OCI-LY1 (cell line): Measurements from ENCODE around the gene DLD.

Experiments used
- H2AFZ ChIP-seq: fragments of 200-600 bp; sonication (generic), shearing (Covaris generic); 2 replicates; pipeline ENCODE4 v1.6.0; 2014; ENCODE audit warnings: antibody characterized with exemption, mild to moderate bottlenecking, low read length
- H3F3A ChIP-seq: fragments of 200-600 bp; sonication (generic), shearing (Covaris generic); 2 replicates; pipeline ENCODE4 v1.6.0; 2014; ENCODE audit warnings: mild to moderate bottlenecking, antibody characterized with exemption, low read length, moderate library complexity; ENCODE audit not compliant: insufficient read depth
- H3K27ac ChIP-seq: fragments of 200-600 bp; sonication (generic); 2 replicates; pipeline ENCODE4 v1.5.1; 2014; ENCODE audit warnings: low read length, mixed run types, mild to moderate bottlenecking, low read depth; ENCODE audit not compliant: poor library complexity, severe bottlenecking
- H3K27me3 ChIP-seq: fragments of 200-600 bp; sonication (generic); 2 replicates; pipeline ENCODE4 v1.6.0; 2014; ENCODE audit warnings: antibody characterized with exemption, mild to moderate bottlenecking, low read length, moderate library complexity; ENCODE audit not compliant: insufficient read depth
- H3K36me3 ChIP-seq: fragments of 200-600 bp; sonication (generic); 2 replicates; pipeline ENCODE4 v1.6.1; 2014; ENCODE audit warnings: mild to moderate bottlenecking, antibody characterized with exemption, low read length, moderate library complexity, mixed read lengths; ENCODE audit not compliant: insufficient read depth
- H3K4me1 ChIP-seq: fragments of 200-600 bp; sonication (generic); 2 replicates; pipeline ENCODE4 v1.5.1; 2014; ENCODE audit warnings: mild to moderate bottlenecking, low read length, moderate library complexity; ENCODE audit not compliant: insufficient read depth, severe bottlenecking
- H3K4me2 ChIP-seq: fragments of 200-600 bp; sonication (generic), shearing (Covaris generic); 2 replicates; pipeline ENCODE4 v1.6.1; 2014; ENCODE audit warnings: low read length
- H3K4me3 ChIP-seq: fragments of 200-600 bp; sonication (generic); 2 replicates; pipeline ENCODE4 v1.5.1; 2014; ENCODE audit warnings: low read length, low read depth, mild to moderate bottlenecking, mixed read lengths; ENCODE audit not compliant: poor library complexity, severe bottlenecking
- H3K79me2 ChIP-seq: fragments of 200-600 bp; shearing (Covaris generic); 2 replicates; pipeline ENCODE4 v1.6.1; 2016; ENCODE audit warnings: mixed run types, low read length, mixed read lengths; ENCODE audit not compliant: insufficient read depth
- H3K9ac ChIP-seq: fragments of 200-600 bp; sonication (generic), shearing (Covaris generic); 2 replicates; pipeline ENCODE4 v1.6.1; 2014; ENCODE audit warnings: mild to moderate bottlenecking, low read length, mixed read lengths
- H3K9me2 ChIP-seq: fragments of 200-600 bp; sonication (generic), shearing (Covaris generic); 2 replicates; pipeline ENCODE4 v1.6.1; 2014; ENCODE audit warnings: low read depth, mild to moderate bottlenecking, low read length, mixed read lengths
- H3K9me3 ChIP-seq: fragments of 200-600 bp; shearing (Covaris generic); 2 replicates; pipeline ENCODE4 v1.6.1; 2014; ENCODE audit warnings: low read length, mixed read lengths
- H4K20me1 ChIP-seq: fragments of 200-600 bp; sonication (generic), shearing (Covaris generic); 2 replicates; pipeline ENCODE4 v1.6.0; 2016; ENCODE audit warnings: mild to moderate bottlenecking, low read length; ENCODE audit not compliant: insufficient read depth
- EZH2 ChIP-seq: fragments of 200-600 bp; sonication (generic), shearing (Covaris generic); IDR thresholded peaks from 2 replicates; pipeline ENCODE4 v1.8.0; 2017; ENCODE audit warnings: borderline replicate concordance, mixed run types, mild to moderate bottlenecking, antibody characterized with exemption, low read length, moderate library complexity, mixed read lengths
- TF ChIP-seq, protein P1 (sequence below): fragments of 200-600 bp; sonication (generic), shearing (Covaris generic); IDR thresholded peaks from 2 replicates; pipeline ENCODE4 v1.5.1; 2017; ENCODE audit warnings: mild to moderate bottlenecking, antibody characterized with exemption, low read length, moderate library complexity, mixed read lengths

DLD gene

DNA sequence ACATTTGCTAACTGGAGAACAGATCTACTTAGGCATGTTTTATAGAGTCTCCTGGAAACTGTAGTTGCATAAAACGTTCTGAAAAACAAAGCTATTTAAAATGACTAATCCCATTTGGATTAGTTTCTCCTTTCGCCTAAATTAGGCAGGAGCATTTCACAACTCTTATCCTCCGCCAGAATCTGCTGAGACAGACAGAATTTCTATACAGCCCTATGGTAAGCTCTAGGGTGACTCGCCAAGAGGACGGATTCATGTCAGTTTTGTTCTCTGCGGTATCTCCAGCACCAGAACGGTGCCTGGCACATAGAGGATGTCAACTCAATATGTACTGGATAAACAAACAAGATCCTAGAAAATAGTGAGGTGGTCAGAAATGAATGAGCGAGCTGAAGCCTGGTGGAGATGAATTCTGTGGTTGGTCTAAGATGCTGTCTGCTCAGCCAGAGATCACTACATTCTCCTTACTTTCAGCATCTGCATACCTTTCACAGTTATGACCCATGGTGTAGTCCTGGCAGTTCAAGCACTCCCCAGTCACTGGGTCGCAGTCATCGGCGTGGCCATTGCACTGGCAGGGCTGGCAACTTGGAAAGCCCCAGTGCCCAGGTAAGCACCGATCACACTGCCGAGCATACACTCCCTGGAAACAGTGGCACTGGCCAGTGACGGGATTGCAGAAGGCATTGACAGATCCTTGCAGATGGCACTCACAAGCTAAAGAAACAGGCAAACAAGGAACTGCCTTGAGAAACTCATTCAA is 68.0 kb downstream of the DLD start:
- H3F3A ChIP-seq, result no peaks in the 10 kb centered on the region
- no peak overlapping the region for H2AFZ ChIP-seq
- no peaks in the 10 kb centered on the region for H3K9me3 ChIP-seq
- no peaks in the 10 kb centered on the region for H3K9me2 ChIP-seq
- H3K27me3 ChIP-seq, result no peaks in the 10 kb centered on the region; the same call in 1 of the 2 replicates
- no peak overlapping the region for H3K4me2 ChIP-seq
- no peaks in the 10 kb centered on the region for H3K36me3 ChIP-seq
- TF ChIP-seq EZH2, result no peak
- TF ChIP-seq, protein P1, sequence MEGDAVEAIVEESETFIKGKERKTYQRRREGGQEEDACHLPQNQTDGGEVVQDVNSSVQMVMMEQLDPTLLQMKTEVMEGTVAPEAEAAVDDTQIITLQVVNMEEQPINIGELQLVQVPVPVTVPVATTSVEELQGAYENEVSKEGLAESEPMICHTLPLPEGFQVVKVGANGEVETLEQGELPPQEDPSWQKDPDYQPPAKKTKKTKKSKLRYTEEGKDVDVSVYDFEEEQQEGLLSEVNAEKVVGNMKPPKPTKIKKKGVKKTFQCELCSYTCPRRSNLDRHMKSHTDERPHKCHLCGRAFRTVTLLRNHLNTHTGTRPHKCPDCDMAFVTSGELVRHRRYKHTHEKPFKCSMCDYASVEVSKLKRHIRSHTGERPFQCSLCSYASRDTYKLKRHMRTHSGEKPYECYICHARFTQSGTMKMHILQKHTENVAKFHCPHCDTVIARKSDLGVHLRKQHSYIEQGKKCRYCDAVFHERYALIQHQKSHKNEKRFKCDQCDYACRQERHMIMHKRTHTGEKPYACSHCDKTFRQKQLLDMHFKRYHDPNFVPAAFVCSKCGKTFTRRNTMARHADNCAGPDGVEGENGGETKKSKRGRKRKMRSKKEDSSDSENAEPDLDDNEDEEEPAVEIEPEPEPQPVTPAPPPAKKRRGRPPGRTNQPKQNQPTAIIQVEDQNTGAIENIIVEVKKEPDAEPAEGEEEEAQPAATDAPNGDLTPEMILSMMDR, result no peak
- H3K4me3 ChIP-seq, result no peak overlapping the region
- H3K4me1 ChIP-seq, result no peaks in the 10 kb centered on the region
- no peak overlapping the region for H3K9ac ChIP-seq
- H3K79me2 ChIP-seq, result no peaks in the 10 kb centered on the region
- H3K27ac ChIP-seq, result no peak overlapping the region
- no peaks in the 10 kb centered on the region for H4K20me1 ChIP-seq

- H3K36me3 ChIP-seq, result no peaks in the 10 kb centered on the region
- no peak for TF ChIP-seq EZH2
- TF ChIP-seq, protein P1, result no peak
Measured at GRCh38 chr7:107959527-107959898, 68.5 kb downstream of the DLD start.

GRCh38 chr7:107960272-107960671 is 69.3 kb downstream of the DLD start:
- no peak overlapping the region for H3K9ac ChIP-seq
- H3K36me3 ChIP-seq, result no peaks in the 10 kb centered on the region
- no peaks in the 10 kb centered on the region for H3K9me3 ChIP-seq
- no peak overlapping the region for H3K4me2 ChIP-seq
- no peak overlapping the region for H3K4me3 ChIP-seq
- no peak overlapping the region for H2AFZ ChIP-seq
- TF ChIP-seq, protein P1, result no peak
- no peak for TF ChIP-seq EZH2
- H3F3A ChIP-seq, result no peaks in the 10 kb centered on the region
- H3K9me2 ChIP-seq, result no peaks in the 10 kb centered on the region
- H4K20me1 ChIP-seq, result no peaks in the 10 kb centered on the region
- no peaks in the 10 kb centered on the region; the same call in 1 of the 2 replicates for H3K27me3 ChIP-seq
- H3K27ac ChIP-seq, result no peak overlapping the region
- no peaks in the 10 kb centered on the region for H3K79me2 ChIP-seq
- no peaks in the 10 kb centered on the region for H3K4me1 ChIP-seq

More at GRCh38 chr7:107959527-107959898, 68.5 kb downstream of the DLD start:
- no peaks in the 10 kb centered on the region; the same call in 1 of the 2 replicates for H3K27me3 ChIP-seq
- no peaks in the 10 kb centered on the region for H3K4me1 ChIP-seq
- no peaks in the 10 kb centered on the region for H4K20me1 ChIP-seq
- no peaks in the 10 kb centered on the region for H3K79me2 ChIP-seq
- no peak overlapping the region for H3K27ac ChIP-seq
- no peak overlapping the region for H3K9ac ChIP-seq
- no peaks in the 10 kb centered on the region for H3K9me2 ChIP-seq
- no peak overlapping the region for H3K4me2 ChIP-seq
- no peaks in the 10 kb centered on the region for H3K9me3 ChIP-seq
- H3K4me3 ChIP-seq, result no peak overlapping the region
- no peaks in the 10 kb centered on the region for H3F3A ChIP-seq
- no peak overlapping the region for H2AFZ ChIP-seq
